Measurements from ENCODE around the gene POLR3G.

DNA sequence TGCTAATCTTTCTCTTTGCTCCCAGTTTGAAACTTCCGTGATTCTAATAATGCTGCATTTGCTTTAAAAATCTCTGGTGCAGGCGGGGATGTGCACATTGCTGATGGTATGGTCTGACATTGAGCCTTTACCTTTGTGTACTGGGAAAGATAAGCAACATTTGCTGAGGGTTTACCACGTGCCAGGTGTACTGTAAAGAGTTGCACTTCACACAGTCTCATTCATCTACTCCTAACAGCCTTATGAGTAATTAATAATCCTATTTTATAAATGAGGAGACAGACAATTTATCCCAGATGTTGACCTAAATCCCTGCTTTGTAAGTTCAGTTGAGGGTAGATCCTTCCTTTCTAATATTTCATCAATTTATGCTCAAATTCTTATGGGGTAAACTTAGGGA lies 83.2 kb downstream of the POLR3G start:
- no peak for TF ChIP-seq CTCF (IDR thresholded peaks at IDR 0.05 in 8 of 11, conservative IDR thresholded peaks at IDR 0.05 in 3 of 11)
- no peak for TF ChIP-seq POLR2A (IDR thresholded peaks at IDR 0.05)

Measured in spleen (tissue), 7 donors.